Natural killer cell (primary cell): ENCODE data around the gene GALNT2. TPM values are rescaled to one million over a fixed set of nuclear protein-coding genes. Genes with fewer than 3 reads are reported as not detected.
A peak's percentile ranks its signal among the peaks of the same experiment; 100 is the strongest.

Experiments used
- ATAC-seq, 3 donors: fragments of 150-1000 bp in 2 of 3; fragments of 200-7000 bp in 1 of 3; cut with Tn5 transposase; 1 replicate in 1 of 3; 2 replicates in 2 of 3; pipeline ENCODE4 v1.10.0; 2021; ENCODE audit warnings: mild to moderate bottlenecking in 2 of 3, moderate library complexity in 2 of 3
- DNase-seq, 2 donors: peaks; one replicate each; pipeline versions ENCODE4 v3.0.0 to v3.0.0-alpha.2; 2013 to 2021; ENCODE audit warnings: mixed read lengths in 1 of 2
- H3K27ac ChIP-seq: one replicate; pipeline ENCODE4 v1.5.1; 2013; ENCODE audit warnings: mild to moderate bottlenecking, low read length
- H3K27me3 ChIP-seq: one replicate; pipeline ENCODE4 v1.6.1; 2013; ENCODE audit warnings: low read length; ENCODE audit not compliant: control insufficient read depth, insufficient read depth
- H3K36me3 ChIP-seq: one replicate; pipeline ENCODE4 v1.6.1; 2013; ENCODE audit warnings: low read length; ENCODE audit not compliant: control insufficient read depth, insufficient read depth
- H3K4me1 ChIP-seq: one replicate; pipeline ENCODE4 v1.6.1; 2013; ENCODE audit warnings: low read length; ENCODE audit not compliant: control insufficient read depth, insufficient read depth
- H3K4me3 ChIP-seq: one replicate; pipeline ENCODE4 v1.5.1; 2013; ENCODE audit warnings: low read length
- H3K9me3 ChIP-seq: one replicate; pipeline ENCODE4 v1.6.1; 2013; ENCODE audit warnings: low read length; ENCODE audit not compliant: control insufficient read depth, insufficient read depth
- H3K27ac Mint-ChIP-seq, 2 donors: one replicate each; pipeline ENCODE4 v1.8.0; 2022; ENCODE audit warnings: mild to moderate bottlenecking in 2 of 2, mixed read lengths in 2 of 2, moderate library complexity in 1 of 2
- H3K27me3 Mint-ChIP-seq, 2 donors: one replicate each; pipeline ENCODE4 v1.8.0; 2022; ENCODE audit warnings: low read depth in 2 of 2, mixed read lengths in 2 of 2
- H3K36me3 Mint-ChIP-seq: one replicate; pipeline ENCODE4 v1.8.0; 2022; ENCODE audit warnings: mixed read lengths
- H3K4me1 Mint-ChIP-seq, 2 donors: one replicate each; pipeline ENCODE4 v1.8.0; 2022; ENCODE audit warnings: mixed read lengths in 2 of 2
- H3K4me3 Mint-ChIP-seq: one replicate; pipeline ENCODE4 v1.8.0; 2022; ENCODE audit warnings: mild to moderate bottlenecking, moderate library complexity, mixed read lengths
- H3K9me3 Mint-ChIP-seq, 2 donors: one replicate each; pipeline ENCODE4 v1.8.0; 2022; ENCODE audit warnings: mixed read lengths in 2 of 2
- WGBS: methylation state at CpG from one replicate; pipeline ENCODE4 v1.1.7; 2013; ENCODE audit warnings: missing lambda C conversion rate; ENCODE audit not compliant: insufficient coverage; 5-methylcytosine and 5-hydroxymethylcytosine counted together
- intact Hi-C: fragments of 100-400 bp; cut with micrococcal nuclease; formaldehyde crosslinking; loops from one replicate; pipeline ENCODE4 v1.14.2; 2022
- total RNA-seq, 4 donors: library from RNA; stranded (reverse); fragments of 120-200 nt in 1 of 4; gene quantifications; one replicate each; pipeline versions ENCODE4 v1.2.3 to v1.2.4, GENCODE V29; 2013 to 2022
- TF ChIP-seq, protein P1 (sequence below): fragments of 200-600 bp; IDR thresholded peaks from one replicate; pipeline ENCODE4 v1.8.0; 2022; ENCODE audit warnings: antibody characterized with exemption

Gene GALNT2
- total RNA-seq, 3 donors from 2014 or later (not counting 1 experiment from before 2014, with no cell fraction given), result 31.2 to 53.6 (median 47.3) TPM

DNA sequence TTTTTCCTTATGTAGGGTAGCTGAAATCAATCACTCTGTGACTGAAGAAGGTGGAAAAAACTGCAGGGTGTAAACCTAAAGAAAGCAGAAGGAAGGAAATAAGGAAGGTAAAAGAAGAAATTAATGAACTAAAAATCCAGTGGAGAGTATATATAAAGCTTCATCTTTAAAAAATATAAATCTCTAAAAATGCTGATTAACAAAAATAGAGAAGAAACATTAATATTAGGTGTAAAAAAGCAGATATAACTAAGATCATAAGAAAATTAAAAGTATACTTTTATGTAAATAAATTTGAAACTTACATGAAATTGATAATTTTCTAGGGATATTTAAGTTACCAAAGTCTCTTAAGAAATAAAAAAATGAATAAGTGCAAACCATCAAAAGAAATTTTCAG lies 159.8 kb downstream of the GALNT2 start:
- H3K36me3 ChIP-seq, result no peaks in the 10 kb centered on the region
- peaks cover 5% of the 10 kb centered on the region for H3K4me1 ChIP-seq
- no peak overlapping the region for H3K4me3 ChIP-seq
- TF ChIP-seq, protein P1, sequence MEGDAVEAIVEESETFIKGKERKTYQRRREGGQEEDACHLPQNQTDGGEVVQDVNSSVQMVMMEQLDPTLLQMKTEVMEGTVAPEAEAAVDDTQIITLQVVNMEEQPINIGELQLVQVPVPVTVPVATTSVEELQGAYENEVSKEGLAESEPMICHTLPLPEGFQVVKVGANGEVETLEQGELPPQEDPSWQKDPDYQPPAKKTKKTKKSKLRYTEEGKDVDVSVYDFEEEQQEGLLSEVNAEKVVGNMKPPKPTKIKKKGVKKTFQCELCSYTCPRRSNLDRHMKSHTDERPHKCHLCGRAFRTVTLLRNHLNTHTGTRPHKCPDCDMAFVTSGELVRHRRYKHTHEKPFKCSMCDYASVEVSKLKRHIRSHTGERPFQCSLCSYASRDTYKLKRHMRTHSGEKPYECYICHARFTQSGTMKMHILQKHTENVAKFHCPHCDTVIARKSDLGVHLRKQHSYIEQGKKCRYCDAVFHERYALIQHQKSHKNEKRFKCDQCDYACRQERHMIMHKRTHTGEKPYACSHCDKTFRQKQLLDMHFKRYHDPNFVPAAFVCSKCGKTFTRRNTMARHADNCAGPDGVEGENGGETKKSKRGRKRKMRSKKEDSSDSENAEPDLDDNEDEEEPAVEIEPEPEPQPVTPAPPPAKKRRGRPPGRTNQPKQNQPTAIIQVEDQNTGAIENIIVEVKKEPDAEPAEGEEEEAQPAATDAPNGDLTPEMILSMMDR, result no peak
- no peak overlapping the region for H3K4me3 Mint-ChIP-seq
- peaks cover 16 to 36% of the 10 kb centered on the region in 2 donors for H3K4me1 Mint-ChIP-seq
- H3K27me3 Mint-ChIP-seq, result no peaks in the 10 kb centered on the region
- H3K27ac ChIP-seq, result no peak overlapping the region
- H3K9me3 Mint-ChIP-seq, result no peaks in the 10 kb centered on the region
- H3K27ac Mint-ChIP-seq, result no peak overlapping the region
- ATAC-seq, result no peak
- H3K9me3 ChIP-seq, result no peaks in the 10 kb centered on the region
- no peak for DNase-seq
- H3K27me3 ChIP-seq, result no peaks in the 10 kb centered on the region
- intact Hi-C loops, result no loop called here
- H3K36me3 Mint-ChIP-seq, result no peaks in the 10 kb centered on the region

DNA sequence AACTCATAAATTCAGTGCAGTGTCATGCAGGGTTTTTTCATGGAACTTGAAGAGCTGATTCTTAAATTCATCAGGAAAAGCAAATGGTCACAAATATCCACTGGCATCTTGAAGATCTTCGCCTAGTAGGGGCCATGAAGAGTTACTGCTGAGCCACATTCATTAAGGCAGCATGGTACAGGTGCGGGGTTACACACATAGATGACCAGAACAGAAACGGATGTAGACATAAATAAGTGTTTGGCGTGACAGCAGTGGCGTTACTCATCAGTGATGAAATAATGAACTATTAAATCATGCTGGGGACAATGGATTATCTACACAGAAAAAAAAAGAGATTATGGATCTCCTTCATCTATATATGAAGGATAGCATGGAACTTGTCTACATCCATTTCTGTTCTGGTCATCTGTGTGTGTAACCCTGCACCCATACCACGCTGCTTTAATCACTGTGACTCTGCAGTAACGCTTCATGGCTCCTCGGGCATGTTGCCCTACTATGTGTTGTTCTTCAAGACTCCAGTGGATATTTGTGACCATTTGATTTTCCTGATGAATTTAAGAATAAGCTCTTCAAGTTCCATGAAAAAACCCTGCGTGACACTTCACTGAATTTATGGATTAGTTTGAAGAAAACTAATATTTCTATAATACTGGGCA lies 161.3 kb downstream of the GALNT2 start:
- Histone ChIP-seq H3K27me3 (no peaks in the 10 kb centered on the region), H3K27ac (no peak overlapping the region), H3K9me3 (no peaks in the 10 kb centered on the region), H3K36me3 (no peaks in the 10 kb centered on the region), H3K4me1 (peaks cover 5% of the 10 kb centered on the region), H3K4me3 (no peak overlapping the region)
- Mint-ChIP-seq H3K9me3 (no peaks in the 10 kb centered on the region), H3K27me3 (no peaks in the 10 kb centered on the region), H3K4me1 (peaks cover 16 to 34% of the 10 kb centered on the region in 2 donors), H3K4me3 (no peak overlapping the region), H3K27ac (no peak overlapping the region), H3K36me3 (no peaks in the 10 kb centered on the region)
- TF ChIP-seq, protein P1, result no peak
- DNase-seq, result no peak
- WGBS, result 82% methylated on average over 7 of the region's 9 CpGs
- intact Hi-C loops, result no loop called here
- ATAC-seq, result no peak

DNA sequence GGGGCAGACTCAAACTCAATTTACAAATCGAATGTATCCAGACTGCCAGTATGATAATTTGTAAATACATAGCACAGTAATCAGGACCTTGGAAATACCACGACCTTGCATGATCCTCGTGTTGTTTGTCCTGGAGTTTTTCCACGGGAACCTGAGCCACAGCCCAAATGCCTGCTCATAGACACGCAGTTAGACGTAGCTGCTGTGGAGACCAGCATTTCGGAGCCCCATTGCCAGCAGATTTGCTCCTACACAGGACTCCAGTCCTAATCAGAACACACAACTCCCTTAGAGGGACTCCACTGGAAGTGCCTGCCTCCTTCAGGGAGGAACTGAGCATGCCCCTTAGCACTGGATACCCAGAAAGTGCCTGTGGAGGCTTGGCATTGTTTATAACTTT lies 163.2 kb downstream of the GALNT2 start:
- ATAC-seq (no peak), DNase-seq (no peak)
- WGBS, result 96% methylated on average over 7 of the region's 7 CpGs
- Histone ChIP-seq H3K27ac (no peak overlapping the region), H3K36me3 (no peaks in the 10 kb centered on the region), H3K4me1 (peaks cover 5% of the 10 kb centered on the region), H3K27me3 (no peaks in the 10 kb centered on the region), H3K9me3 (no peaks in the 10 kb centered on the region), H3K4me3 (no peak overlapping the region)
- H3K9me3 Mint-ChIP-seq, result no peaks in the 10 kb centered on the region
- no peaks in the 10 kb centered on the region for H3K27me3 Mint-ChIP-seq
- H3K36me3 Mint-ChIP-seq, result no peaks in the 10 kb centered on the region
- H3K4me1 Mint-ChIP-seq, result peaks cover 22 to 24% of the 10 kb centered on the region in 2 donors
- intact Hi-C loops, result no loop called here
- peak overlapping the region in 1 of 2 donors; percentile 35 for H3K27ac Mint-ChIP-seq
- TF ChIP-seq, protein P1, result no peak
- no peak overlapping the region for H3K4me3 Mint-ChIP-seq
